ENCODE results near the gene RBPJL.
A peak's percentile ranks its signal among the peaks of the same experiment; 100 is the strongest.

RBPJL gene

GRCh38 chr20:45300961-45301360 lies 5.7 kb upstream of the RBPJL start:
- Mint-ChIP-seq H3K4me1 (ENCODE audit: low read depth in 2 of 2) (peaks cover 0 to 2% of the 10 kb centered on the region in 2 donors), H3K36me3 (ENCODE audit: insufficient read depth) (no peaks in the 10 kb centered on the region)

DNA sequence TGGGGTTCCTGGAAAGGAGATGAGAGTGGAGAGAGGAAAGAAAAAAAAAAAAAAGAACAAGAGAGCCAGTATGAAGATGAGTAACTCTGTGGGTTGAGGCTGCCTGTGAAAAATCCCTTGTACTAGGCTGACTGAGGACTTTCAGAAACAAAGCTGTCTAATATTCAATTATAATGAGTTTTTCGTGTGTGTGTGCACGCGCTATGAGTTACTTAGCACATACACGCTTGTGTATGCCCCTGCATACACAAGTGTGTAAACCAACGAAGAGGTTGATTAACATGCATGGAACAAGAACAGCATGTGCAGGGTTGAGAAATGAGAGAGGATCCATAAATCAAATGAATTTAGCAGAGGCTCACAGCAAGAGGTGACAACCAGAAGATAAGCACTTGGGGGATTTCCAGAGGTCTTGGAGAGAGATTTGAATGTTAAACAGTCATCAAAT lies 4.8 kb upstream of the RBPJL start:
- no peaks in the 10 kb centered on the region for H3K9me3 Mint-ChIP-seq
- no peak for DNase-seq
- no peak overlapping the region for H3K27ac Mint-ChIP-seq
- peaks cover 29 to 58% of the 10 kb centered on the region in 2 donors for H3K27me3 Mint-ChIP-seq
- H3K4me1 Mint-ChIP-seq (ENCODE audit: low read depth in 2 of 2), result peaks cover 0 to 2% of the 10 kb centered on the region in 2 donors
- no peaks in the 10 kb centered on the region for H3K36me3 Mint-ChIP-seq (ENCODE audit: insufficient read depth)
- no peak for ATAC-seq (replicated peaks)
- no peak overlapping the region for H3K4me3 Mint-ChIP-seq

More at GRCh38 chr20:45300961-45301360, 5.7 kb upstream of the RBPJL start:
- peak in 1 of 3 experiments; percentile 15 for DNase-seq
- Mint-ChIP-seq H3K27me3 (peaks cover 37 to 66% of the 10 kb centered on the region in 2 donors), H3K9me3 (no peaks in the 10 kb centered on the region), H3K27ac (no peak overlapping the region), H3K4me3 (no peak overlapping the region)
- peak; percentile 68 for ATAC-seq (replicated peaks)

- no peak overlapping the region for H3K27ac Mint-ChIP-seq
- no peaks in the 10 kb centered on the region for H3K36me3 Mint-ChIP-seq (ENCODE audit: insufficient read depth)
- peaks cover 36 to 60% of the 10 kb centered on the region in 2 donors for H3K27me3 Mint-ChIP-seq
- no peak for ATAC-seq (replicated peaks)
- peaks cover 0 to 2% of the 10 kb centered on the region in 2 donors for H3K4me1 Mint-ChIP-seq (ENCODE audit: low read depth in 2 of 2)
- DNase-seq, result no peak
- no peaks in the 10 kb centered on the region for H3K9me3 Mint-ChIP-seq
- H3K4me3 Mint-ChIP-seq, result no peak overlapping the region
These were observed 2.8 kb upstream of the RBPJL start for GRCh38 chr20:45303586-45304463.

- no peak for ATAC-seq (replicated peaks)
- Mint-ChIP-seq H3K9me3 (no peaks in the 10 kb centered on the region), H3K27me3 (peaks cover 32 to 60% of the 10 kb centered on the region in 2 donors)
These were observed 2.1 kb upstream of the RBPJL start for GRCh38 chr20:45304464-45304999.

GRCh38 chr20:45305262-45305661 lies 1.4 kb upstream of the RBPJL start:
- DNase-seq, result no peak
- Mint-ChIP-seq H3K36me3 (ENCODE audit: insufficient read depth) (no peaks in the 10 kb centered on the region), H3K4me3 (no peak overlapping the region), H3K9me3 (no peaks in the 10 kb centered on the region), H3K4me1 (ENCODE audit: low read depth in 2 of 2) (peaks cover 0 to 2% of the 10 kb centered on the region in 2 donors), H3K27me3 (peaks cover 31 to 64% of the 10 kb centered on the region in 2 donors), H3K27ac (no peak overlapping the region)
- ATAC-seq (replicated peaks), result no peak

More at GRCh38 chr20:45304464-45304999, 2.1 kb upstream of the RBPJL start:
- no peak overlapping the region for H3K27ac Mint-ChIP-seq
- peaks cover 0 to 2% of the 10 kb centered on the region in 2 donors for H3K4me1 Mint-ChIP-seq (ENCODE audit: low read depth in 2 of 2)
- no peak overlapping the region for H3K4me3 Mint-ChIP-seq
- no peak for DNase-seq
- H3K36me3 Mint-ChIP-seq (ENCODE audit: insufficient read depth), result no peaks in the 10 kb centered on the region

- H3K9me3 Mint-ChIP-seq, result no peaks in the 10 kb centered on the region
- peaks cover 2 to 11% of the 10 kb centered on the region in 2 donors for H3K4me1 Mint-ChIP-seq (ENCODE audit: low read depth in 2 of 2)
- H3K27me3 Mint-ChIP-seq, result peaks cover 49 to 83% of the 10 kb centered on the region in 2 donors
- H3K27ac Mint-ChIP-seq, result no peak overlapping the region
- H3K4me3 Mint-ChIP-seq, result no peak overlapping the region
- no peak for DNase-seq
- ATAC-seq (replicated peaks), result no peak
- no peaks in the 10 kb centered on the region for H3K36me3 Mint-ChIP-seq (ENCODE audit: insufficient read depth)
These were observed 518 bp downstream of the RBPJL start for GRCh38 chr20:45307076-45307640.

DNA sequence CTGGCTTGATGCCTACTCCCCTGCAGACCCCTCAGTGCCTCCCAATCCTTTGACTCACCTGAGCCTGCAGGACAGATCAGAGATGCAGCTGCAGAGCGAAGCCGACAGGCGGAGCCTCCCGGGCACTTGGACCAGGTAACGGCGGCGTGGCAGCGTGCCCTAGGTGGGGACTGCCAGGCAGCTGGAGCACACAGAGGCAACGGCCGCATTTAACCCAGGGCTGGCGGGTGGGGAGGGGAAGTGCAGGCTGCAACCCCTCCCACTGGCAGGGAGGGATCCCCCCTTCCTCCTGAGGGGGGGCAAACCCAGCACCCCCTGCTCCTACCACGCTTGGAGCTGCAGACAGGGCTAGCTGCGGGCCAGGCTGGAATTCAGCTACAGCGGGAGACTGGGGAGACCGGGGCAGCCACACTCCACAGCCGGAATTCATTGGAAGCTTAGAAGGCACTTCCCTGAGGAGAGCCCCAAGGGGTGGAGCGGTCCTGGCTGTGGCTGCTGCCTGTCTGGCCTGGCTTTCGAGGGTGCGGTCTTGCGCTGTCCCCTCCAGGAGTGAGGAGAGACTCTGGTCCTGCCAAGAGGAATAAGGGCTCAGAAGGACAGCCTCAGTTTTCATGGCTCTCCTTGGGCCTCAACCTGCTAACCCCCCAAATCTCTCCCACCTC lies 1.6 kb downstream of the RBPJL start, which contains the start of gene MATN4:
Gene MATN4 (minus strand): TSS at position 183 of the 662 bp plus-strand sequence. CDS start 2,717 bp downstream, outside the sequence.
- Mint-ChIP-seq H3K27ac (no peak within 1 kb of the TSS), H3K4me3 (no peak within 1 kb of the TSS), H3K27me3 (peaks cover 53 to 91% of the 10 kb centered on the region in 2 donors)

DNA sequence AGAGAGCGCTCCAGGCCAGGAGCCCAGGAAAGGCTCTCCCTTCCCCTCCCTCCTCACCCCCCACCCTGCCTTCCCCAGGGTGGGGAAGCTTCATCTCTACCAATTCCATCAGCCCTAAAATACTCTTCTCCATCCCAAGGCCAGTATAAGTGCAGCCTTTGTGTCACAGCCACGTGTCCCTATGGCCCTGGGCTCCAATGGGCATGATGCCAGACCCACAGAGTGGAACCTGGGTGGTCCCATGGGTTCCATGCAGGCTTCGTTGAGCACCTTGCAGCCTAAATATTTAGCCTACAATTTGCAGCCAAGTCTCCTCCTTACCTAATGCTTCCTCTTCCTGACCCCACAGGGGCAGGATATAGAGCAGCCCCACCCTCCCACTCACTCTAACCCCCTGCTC lies 2.4 kb downstream of the RBPJL start:
- ATAC-seq (replicated peaks), result no peak
- Mint-ChIP-seq H3K4me1 (ENCODE audit: low read depth in 2 of 2) (peaks cover 0 to 11% of the 10 kb centered on the region in 2 donors), H3K4me3 (no peak overlapping the region), H3K36me3 (ENCODE audit: insufficient read depth) (no peaks in the 10 kb centered on the region), H3K27me3 (peaks cover 55 to 91% of the 10 kb centered on the region in 2 donors), H3K9me3 (no peaks in the 10 kb centered on the region), H3K27ac (no peak overlapping the region)
- no peak for DNase-seq

More for the DNA sequence above, 1.6 kb downstream of the RBPJL start, which contains the start of gene MATN4:
- H3K36me3 Mint-ChIP-seq (ENCODE audit: insufficient read depth), result no peaks in the 10 kb centered on the region
- peaks cover 2 to 11% of the 10 kb centered on the region in 2 donors for H3K4me1 Mint-ChIP-seq (ENCODE audit: low read depth in 2 of 2)
- no peaks in the 10 kb centered on the region for H3K9me3 Mint-ChIP-seq
- DNase-seq (no peak), ATAC-seq (replicated peaks) (no peak)

GRCh38 chr20:45311589-45312211 lies 5.1 kb downstream of the RBPJL start:
- no peaks in the 10 kb centered on the region for H3K36me3 Mint-ChIP-seq (ENCODE audit: insufficient read depth)
- H3K27me3 Mint-ChIP-seq, result peaks cover 63 to 95% of the 10 kb centered on the region in 2 donors
- H3K9me3 Mint-ChIP-seq, result no peaks in the 10 kb centered on the region
- peak overlapping the region in 1 of 2 donors; percentile 24 for H3K4me3 Mint-ChIP-seq
- ATAC-seq (replicated peaks) (peak; percentile 80), DNase-seq (peak; percentile 42 to 52 (median 48))
- no peak overlapping the region for H3K27ac Mint-ChIP-seq
- peaks cover 0 to 11% of the 10 kb centered on the region in 2 donors for H3K4me1 Mint-ChIP-seq (ENCODE audit: low read depth in 2 of 2)

- H3K27ac Mint-ChIP-seq, result no peak overlapping the region
- H3K4me3 Mint-ChIP-seq, result no peak overlapping the region
- H3K27me3 Mint-ChIP-seq, result peaks cover 62 to 96% of the 10 kb centered on the region in 2 donors
These were observed 5.6 kb downstream of the RBPJL start for GRCh38 chr20:45312241-45312640.

GRCh38 chr20:45313065-45313695 lies 6.5 kb downstream of the RBPJL start:
- H3K27me3 Mint-ChIP-seq, result peaks cover 56 to 91% of the 10 kb centered on the region in 2 donors
- DNase-seq, result no peak
- peaks cover 0 to 11% of the 10 kb centered on the region in 2 donors for H3K4me1 Mint-ChIP-seq (ENCODE audit: low read depth in 2 of 2)
- no peak overlapping the region for H3K4me3 Mint-ChIP-seq
- ATAC-seq (replicated peaks), result no peak
- no peaks in the 10 kb centered on the region for H3K9me3 Mint-ChIP-seq
- no peaks in the 10 kb centered on the region for H3K36me3 Mint-ChIP-seq (ENCODE audit: insufficient read depth)
- no peak overlapping the region for H3K27ac Mint-ChIP-seq

More at GRCh38 chr20:45312241-45312640, 5.6 kb downstream of the RBPJL start:
- Mint-ChIP-seq H3K9me3 (no peaks in the 10 kb centered on the region), H3K4me1 (ENCODE audit: low read depth in 2 of 2) (peaks cover 0 to 11% of the 10 kb centered on the region in 2 donors), H3K36me3 (ENCODE audit: insufficient read depth) (no peaks in the 10 kb centered on the region)
- ATAC-seq (replicated peaks) (no peak), DNase-seq (no peak)

DNA sequence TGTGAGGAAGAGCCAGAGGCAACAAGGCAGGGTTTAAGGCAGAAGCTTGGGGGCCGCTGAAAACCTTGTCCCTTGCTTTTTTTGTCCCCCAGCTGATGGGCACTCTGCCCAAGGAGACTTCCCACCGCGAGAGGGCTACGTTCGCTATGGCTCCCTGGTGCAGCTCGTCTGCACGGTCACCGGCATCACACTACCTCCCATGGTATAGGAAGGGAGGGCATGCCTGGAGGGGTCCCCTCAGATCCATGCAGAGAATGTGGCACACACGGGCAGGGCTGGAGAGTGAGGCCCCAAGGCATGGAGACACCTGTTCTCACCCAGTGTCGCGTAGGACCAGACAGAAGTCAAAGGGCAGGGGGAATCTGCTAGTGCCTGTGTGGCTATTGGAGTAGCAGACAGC lies 7.3 kb downstream of the RBPJL start:
- H3K27ac Mint-ChIP-seq, result no peak overlapping the region
- H3K36me3 Mint-ChIP-seq (ENCODE audit: insufficient read depth), result no peaks in the 10 kb centered on the region
- no peaks in the 10 kb centered on the region for H3K9me3 Mint-ChIP-seq
- DNase-seq (no peak), ATAC-seq (replicated peaks) (no peak)
- H3K27me3 Mint-ChIP-seq, result peaks cover 56 to 83% of the 10 kb centered on the region in 2 donors
- H3K4me3 Mint-ChIP-seq, result no peak overlapping the region
- H3K4me1 Mint-ChIP-seq (ENCODE audit: low read depth in 2 of 2), result peaks cover under 1 to 12% of the 10 kb centered on the region in 2 donors

Data from effector memory CD8-positive, alpha-beta T cell (primary cell).